EH (cell line): ENCODE results near the gene RBM8A.

Experiments
- DNase-seq: peaks from one replicate; pipeline ENCODE4 v3.0.0-alpha.2; 2015; ENCODE audit warnings: low read depth

The RBM8A gene

GRCh38 chr1:145879775-145880174, 47.5 kb downstream of the RBM8A start:
- DNase-seq = no peak

- DNase-seq = peak; percentile 41
Observed at GRCh38 chr1:145878724-145879123, 48.6 kb downstream of the RBM8A start.

- DNase-seq = peak; percentile 11
Observed at GRCh38 chr1:145877923-145878486, 49.3 kb downstream of the RBM8A start.

- no peak for DNase-seq
Observed at GRCh38 chr1:145874646-145875045, 52.6 kb downstream of the RBM8A start.

- DNase-seq = peak; percentile 61
Observed at GRCh38 chr1:145871994-145872924, 55.0 kb downstream of the RBM8A start.
